GM19035 (cell line): ENCODE data around the gene LARP4B.
"Not testable (repeated sequence)": the region's sequence is repeated elsewhere in the genome, so short reads cannot be mapped to it uniquely, and the experiment has no call there.

Source experiments
- ATAC-seq: cut with Tn5 transposase; IDR thresholded peaks from one replicate; pipeline ENCODE4 v1.9.1; 2021; ENCODE audit not compliant: unreplicated experiment

The LARP4B gene

GRCh38 chr10:958856-959255 is 27.4 kb upstream of the LARP4B start:
- no peak for ATAC-seq

GRCh38 chr10:958106-958505 is 26.6 kb upstream of the LARP4B start:
- no peak for ATAC-seq

GRCh38 chr10:955820-956217 is 24.3 kb upstream of the LARP4B start:
- ATAC-seq = no peak

GRCh38 chr10:955127-955819 is 23.8 kb upstream of the LARP4B start:
- ATAC-seq = no peak

- no peak for ATAC-seq
Observed at GRCh38 chr10:954396-954795, 22.9 kb upstream of the LARP4B start.

GRCh38 chr10:953836-954235 is 22.3 kb upstream of the LARP4B start:
- no peak for ATAC-seq

GRCh38 chr10:949446-949845 is 17.9 kb upstream of the LARP4B start:
- ATAC-seq = no peak

GRCh38 chr10:948347-948746 is 16.8 kb upstream of the LARP4B start:
- ATAC-seq = no peak

- ATAC-seq = no peak
Observed at GRCh38 chr10:947881-948280, 16.4 kb upstream of the LARP4B start.

GRCh38 chr10:947051-947450 is 15.5 kb upstream of the LARP4B start:
- ATAC-seq = no peak

GRCh38 chr10:945778-946177 is 14.3 kb upstream of the LARP4B start:
- ATAC-seq = no peak

GRCh38 chr10:944034-944831 is 12.7 kb upstream of the LARP4B start:
- ATAC-seq = no peak

- no peak for ATAC-seq
Observed at GRCh38 chr10:943334-944033, 12.0 kb upstream of the LARP4B start.

GRCh38 chr10:938941-939678 is 7.6 kb upstream of the LARP4B start:
- no peak for ATAC-seq

GRCh38 chr10:934746-935406 is 3.4 kb upstream of the LARP4B start:
- no peak for ATAC-seq

- ATAC-seq = not testable (repeated sequence)
Observed at GRCh38 chr10:934165-934564, 2.7 kb upstream of the LARP4B start.

- no peak for ATAC-seq
Observed at GRCh38 chr10:932589-932988, 1.1 kb upstream of the LARP4B start.

GRCh38 chr10:930625-931325 is 730 bp downstream of the LARP4B start:
- ATAC-seq = peak; percentile 2

GRCh38 chr10:929960-930624 is 1.4 kb downstream of the LARP4B start:
- peak; percentile 22 for ATAC-seq

- no peak for ATAC-seq
Observed at GRCh38 chr10:927131-927530, 4.4 kb downstream of the LARP4B start.
